ENCODE results near the gene COL13A1.

- TF ChIP-seq POLR2A (IDR thresholded peaks at IDR 0.05; ENCODE audit: low read depth, low read length) (no peak), POLR2AphosphoS5 (IDR thresholded peaks at IDR 0.05; ENCODE audit: low read depth, low read length) (no peak)
Observed at GRCh38 chr10:69816521-69816920, 14.8 kb downstream of the COL13A1 start.
